Cerebellar nuclear complex (tissue), 1 donor: ENCODE data around the gene CALU.

ENCODE experiments used
- DNase-seq, 2 experiments: peaks; one replicate each; lab custom pipeline; 2025; lab: John Stamatoyannopoulos, UW

CALU gene

GRCh38 chr7:128785738-128786137 lies 46.6 kb downstream of the CALU start:
- no peak for DNase-seq

GRCh38 chr7:128788446-128789412 lies 49.6 kb downstream of the CALU start:
- no peak for DNase-seq

GRCh38 chr7:128790315-128791041 lies 51.3 kb downstream of the CALU start:
- DNase-seq = no peak

GRCh38 chr7:128791121-128791971 lies 52.2 kb downstream of the CALU start, which contains the start of gene CCDC136:
Gene CCDC136 (plus strand): TSS chr7:128791968. CDS start chr7:128792412, 444 bp downstream.
- no peak for DNase-seq

GRCh38 chr7:128791972-128792327 lies 52.8 kb downstream of the CALU start:
- no peak for DNase-seq

GRCh38 chr7:128792471-128793180 lies 53.5 kb downstream of the CALU start:
- DNase-seq = peak; percentile 8 to 37

GRCh38 chr7:128793181-128793547 lies 54.0 kb downstream of the CALU start:
- DNase-seq = no peak

- DNase-seq = no peak
Measured at GRCh38 chr7:128794020-128794419, 54.9 kb downstream of the CALU start.

- DNase-seq = no peak
Measured at GRCh38 chr7:128794436-128794835, 55.3 kb downstream of the CALU start.

GRCh38 chr7:128795129-128795528 lies 56.0 kb downstream of the CALU start:
- no peak for DNase-seq

GRCh38 chr7:128796327-128796726 lies 57.2 kb downstream of the CALU start:
- no peak for DNase-seq

GRCh38 chr7:128799451-128799850 lies 60.3 kb downstream of the CALU start:
- DNase-seq = no peak

- no peak for DNase-seq
Measured at GRCh38 chr7:128800567-128800966, 61.4 kb downstream of the CALU start.

GRCh38 chr7:128801003-128801402 lies 61.8 kb downstream of the CALU start:
- no peak for DNase-seq

- DNase-seq = no peak
Measured at GRCh38 chr7:128801667-128802418, 62.7 kb downstream of the CALU start.

- no peak for DNase-seq
Measured at GRCh38 chr7:128804484-128804883, 65.3 kb downstream of the CALU start.

GRCh38 chr7:128805225-128805624 lies 66.1 kb downstream of the CALU start:
- no peak for DNase-seq

- no peak for DNase-seq
Measured at GRCh38 chr7:128807191-128807590, 68.0 kb downstream of the CALU start.

GRCh38 chr7:128809363-128809762 lies 70.2 kb downstream of the CALU start:
- DNase-seq = no peak

GRCh38 chr7:128810473-128810872 lies 71.3 kb downstream of the CALU start:
- DNase-seq = no peak

GRCh38 chr7:128810997-128811396 lies 71.8 kb downstream of the CALU start:
- no peak for DNase-seq
